Endothelial cell of umbilical vein (primary cell): Measurements from ENCODE around the gene NLRP5.

ENCODE experiments used
- EZH2 ChIP-seq: IDR thresholded peaks from 2 replicates; pipeline ENCODE4 v1.6.1; 2012; ENCODE audit warnings: borderline replicate concordance, low read depth, mild to moderate bottlenecking, moderate library complexity, low read length, inconsistent platforms; ENCODE audit not compliant: severe bottlenecking
- GATA2 ChIP-seq: IDR thresholded peaks from 2 replicates; pipeline ENCODE4 v1.7.0; 2011; ENCODE audit warnings: low read depth, mild to moderate bottlenecking, moderate library complexity, mixed read lengths, low read length; ENCODE audit not compliant: insufficient read length, insufficient read depth
- JUN ChIP-seq: IDR thresholded peaks from 2 replicates; pipeline ENCODE4 v1.6.1; 2011; ENCODE audit warnings: borderline replicate concordance, low read depth; ENCODE audit not compliant: insufficient read length, insufficient read depth
- POLR2A ChIP-seq: IDR thresholded peaks from 2 replicates; pipeline ENCODE4 v1.6.1; 2012; ENCODE audit warnings: low read depth, mild to moderate bottlenecking, control low read depth, low read length
- POLR2AphosphoS5 ChIP-seq: IDR thresholded peaks from 2 replicates; pipeline ENCODE4 v1.6.1; 2012; ENCODE audit warnings: low read depth, mild to moderate bottlenecking, control low read depth, low read length, moderate library complexity; ENCODE audit not compliant: insufficient read depth
- TF ChIP-seq, protein P1 (sequence below), 2 donors: IDR thresholded peaks; 1 replicate in 1 of 2; 2 replicates in 1 of 2; pipeline ENCODE4 v1.5.1; 2011; ENCODE audit warnings: low read length in 2 of 2, mild to moderate bottlenecking in 2 of 2, moderate library complexity in 2 of 2, control low read depth in 1 of 2, inconsistent platforms in 1 of 2, low read depth in 1 of 2; ENCODE audit not compliant: insufficient read depth in 1 of 2; ENCODE audit errors: extremely low read depth in 1 of 2
- TF ChIP-seq, protein P2 (sequence below): IDR thresholded peaks from 2 replicates; pipeline ENCODE4 v1.6.1; 2011; ENCODE audit not compliant: insufficient read depth, insufficient read length

DNA sequence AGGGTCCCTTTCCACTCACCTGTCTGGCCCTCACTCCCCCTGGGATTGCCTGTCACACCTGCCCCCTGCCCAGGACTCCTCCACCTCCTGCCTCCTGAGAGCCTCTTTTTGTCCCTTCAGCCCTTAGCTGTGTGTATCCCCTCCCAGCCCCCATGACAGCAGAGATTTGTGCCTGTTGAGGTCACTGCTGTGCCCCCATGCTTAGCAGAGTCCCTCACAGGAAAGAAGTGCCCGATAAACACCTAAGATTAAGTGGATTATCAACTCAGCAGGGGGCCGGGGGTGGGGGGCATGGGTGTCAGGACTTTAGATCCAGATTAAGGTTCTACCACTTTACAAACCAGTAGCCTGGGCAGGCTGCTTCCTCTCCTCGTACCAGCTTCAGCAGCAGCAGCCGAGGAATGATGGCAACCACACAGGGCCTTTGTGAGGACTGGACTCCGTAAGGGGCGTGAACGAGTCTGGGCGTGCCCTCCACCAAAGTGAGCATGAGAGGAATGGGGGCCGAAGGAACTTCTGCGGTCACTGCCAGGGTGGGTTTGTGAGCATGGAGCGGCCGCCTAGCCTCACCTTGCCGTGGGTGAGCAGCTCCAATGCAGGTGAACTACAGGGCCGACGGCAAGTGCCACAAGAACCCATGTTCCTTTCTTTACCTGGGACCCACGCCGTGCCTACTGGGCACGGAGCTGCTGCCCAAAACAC is 98.4 kb downstream of the NLRP5 start:
- no peak for TF ChIP-seq POLR2A
- TF ChIP-seq, protein P1, sequence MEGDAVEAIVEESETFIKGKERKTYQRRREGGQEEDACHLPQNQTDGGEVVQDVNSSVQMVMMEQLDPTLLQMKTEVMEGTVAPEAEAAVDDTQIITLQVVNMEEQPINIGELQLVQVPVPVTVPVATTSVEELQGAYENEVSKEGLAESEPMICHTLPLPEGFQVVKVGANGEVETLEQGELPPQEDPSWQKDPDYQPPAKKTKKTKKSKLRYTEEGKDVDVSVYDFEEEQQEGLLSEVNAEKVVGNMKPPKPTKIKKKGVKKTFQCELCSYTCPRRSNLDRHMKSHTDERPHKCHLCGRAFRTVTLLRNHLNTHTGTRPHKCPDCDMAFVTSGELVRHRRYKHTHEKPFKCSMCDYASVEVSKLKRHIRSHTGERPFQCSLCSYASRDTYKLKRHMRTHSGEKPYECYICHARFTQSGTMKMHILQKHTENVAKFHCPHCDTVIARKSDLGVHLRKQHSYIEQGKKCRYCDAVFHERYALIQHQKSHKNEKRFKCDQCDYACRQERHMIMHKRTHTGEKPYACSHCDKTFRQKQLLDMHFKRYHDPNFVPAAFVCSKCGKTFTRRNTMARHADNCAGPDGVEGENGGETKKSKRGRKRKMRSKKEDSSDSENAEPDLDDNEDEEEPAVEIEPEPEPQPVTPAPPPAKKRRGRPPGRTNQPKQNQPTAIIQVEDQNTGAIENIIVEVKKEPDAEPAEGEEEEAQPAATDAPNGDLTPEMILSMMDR (IDR thresholded peaks at IDR 0.05; ENCODE audit: extremely low read depth in 1 of 2, insufficient read depth in 1 of 2, low read depth in 1 of 2, low read length in 2 of 2), result no peak
- TF ChIP-seq EZH2, result no peak
- no peak for TF ChIP-seq GATA2
- no peak for TF ChIP-seq JUN
- no peak for TF ChIP-seq POLR2AphosphoS5
- TF ChIP-seq, protein P2, sequence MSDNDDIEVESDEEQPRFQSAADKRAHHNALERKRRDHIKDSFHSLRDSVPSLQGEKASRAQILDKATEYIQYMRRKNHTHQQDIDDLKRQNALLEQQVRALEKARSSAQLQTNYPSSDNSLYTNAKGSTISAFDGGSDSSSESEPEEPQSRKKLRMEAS, result no peak
